ENCODE results near the gene SPON1. TPM values are rescaled to one million over a fixed set of nuclear protein-coding genes. Genes with fewer than 3 reads are reported as not detected.

Gene SPON1
- total RNA-seq, 1 donor = 0.72 TPM

DNA sequence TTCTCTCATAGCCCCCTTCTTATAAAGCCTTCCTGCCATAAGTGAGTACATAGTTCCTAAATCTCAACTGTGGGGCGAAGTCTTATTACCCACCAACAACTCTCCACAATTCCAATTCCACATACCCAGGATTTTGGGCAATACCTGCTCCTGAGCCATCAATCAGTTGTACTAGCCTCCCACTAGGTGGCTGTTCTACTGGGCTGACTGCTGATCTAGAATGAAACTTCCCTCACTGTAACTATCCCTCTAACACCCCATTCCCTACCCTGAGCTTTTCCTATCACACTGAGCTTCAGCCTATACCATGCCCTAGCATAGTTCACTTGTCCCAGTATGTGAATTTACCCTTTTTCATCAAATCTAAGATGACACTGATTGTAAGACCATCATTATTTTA lies 344.0 kb downstream of the SPON1 start:
- H3K79me2 ChIP-seq (ENCODE audit: insufficient read depth, low read length) = peaks cover 99% of the 10 kb centered on the region
- no peaks in the 10 kb centered on the region for H3K36me3 ChIP-seq (ENCODE audit: insufficient read depth, low read length)
- H3K27ac ChIP-seq (ENCODE audit: low read depth, low read length) = peak overlapping the region; percentile 31
- peaks cover 37% of the 10 kb centered on the region for H3K4me1 ChIP-seq (ENCODE audit: insufficient read depth, low read length)
- H3K27me3 ChIP-seq (ENCODE audit: insufficient read depth, low read length) = no peaks in the 10 kb centered on the region
- DNase-seq (ENCODE audit: insufficient read length, low spot score, missing footprints) = no peak
- H3K4me2 ChIP-seq (ENCODE audit: insufficient read depth, low read length) = no peak overlapping the region
- H2AFZ ChIP-seq (ENCODE audit: low read length) = no peak overlapping the region
- TF ChIP-seq, protein P1, sequence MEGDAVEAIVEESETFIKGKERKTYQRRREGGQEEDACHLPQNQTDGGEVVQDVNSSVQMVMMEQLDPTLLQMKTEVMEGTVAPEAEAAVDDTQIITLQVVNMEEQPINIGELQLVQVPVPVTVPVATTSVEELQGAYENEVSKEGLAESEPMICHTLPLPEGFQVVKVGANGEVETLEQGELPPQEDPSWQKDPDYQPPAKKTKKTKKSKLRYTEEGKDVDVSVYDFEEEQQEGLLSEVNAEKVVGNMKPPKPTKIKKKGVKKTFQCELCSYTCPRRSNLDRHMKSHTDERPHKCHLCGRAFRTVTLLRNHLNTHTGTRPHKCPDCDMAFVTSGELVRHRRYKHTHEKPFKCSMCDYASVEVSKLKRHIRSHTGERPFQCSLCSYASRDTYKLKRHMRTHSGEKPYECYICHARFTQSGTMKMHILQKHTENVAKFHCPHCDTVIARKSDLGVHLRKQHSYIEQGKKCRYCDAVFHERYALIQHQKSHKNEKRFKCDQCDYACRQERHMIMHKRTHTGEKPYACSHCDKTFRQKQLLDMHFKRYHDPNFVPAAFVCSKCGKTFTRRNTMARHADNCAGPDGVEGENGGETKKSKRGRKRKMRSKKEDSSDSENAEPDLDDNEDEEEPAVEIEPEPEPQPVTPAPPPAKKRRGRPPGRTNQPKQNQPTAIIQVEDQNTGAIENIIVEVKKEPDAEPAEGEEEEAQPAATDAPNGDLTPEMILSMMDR (IDR thresholded peaks at IDR 0.05; ENCODE audit: extremely low read depth, low read depth, low read length) = no peak
- H4K20me1 ChIP-seq (ENCODE audit: insufficient read depth, low read length) = peaks cover 52% of the 10 kb centered on the region
- no peak overlapping the region for H3K4me3 ChIP-seq (ENCODE audit: insufficient read depth, low read length)
- H3K9me3 ChIP-seq (ENCODE audit: low read depth, low read length) = no peaks in the 10 kb centered on the region

- Histone ChIP-seq H3K4me3 (ENCODE audit: insufficient read depth, low read length) (no peak overlapping the region), H3K4me2 (ENCODE audit: insufficient read depth, low read length) (peak overlapping the region; percentile 63), H4K20me1 (ENCODE audit: insufficient read depth, low read length) (peaks cover 65% of the 10 kb centered on the region), H2AFZ (ENCODE audit: low read length) (no peak overlapping the region), H3K36me3 (ENCODE audit: insufficient read depth, low read length) (no peaks in the 10 kb centered on the region), H3K9me3 (ENCODE audit: low read depth, low read length) (no peaks in the 10 kb centered on the region), H3K4me1 (ENCODE audit: insufficient read depth, low read length) (peaks cover 49% of the 10 kb centered on the region), H3K27ac (ENCODE audit: low read depth, low read length) (peak overlapping the region; percentile 43), H3K27me3 (ENCODE audit: insufficient read depth, low read length) (no peaks in the 10 kb centered on the region), H3K79me2 (ENCODE audit: insufficient read depth, low read length) (peaks cover 93% of the 10 kb centered on the region)
- DNase-seq (ENCODE audit: insufficient read length, low spot score, missing footprints) = peak; percentile 50
- TF ChIP-seq, protein P1 (IDR thresholded peaks at IDR 0.05; ENCODE audit: extremely low read depth, low read depth, low read length) = peak; percentile 71
Observed at GRCh38 chr11:14308114-14308896, 345.8 kb downstream of the SPON1 start.

DNA sequence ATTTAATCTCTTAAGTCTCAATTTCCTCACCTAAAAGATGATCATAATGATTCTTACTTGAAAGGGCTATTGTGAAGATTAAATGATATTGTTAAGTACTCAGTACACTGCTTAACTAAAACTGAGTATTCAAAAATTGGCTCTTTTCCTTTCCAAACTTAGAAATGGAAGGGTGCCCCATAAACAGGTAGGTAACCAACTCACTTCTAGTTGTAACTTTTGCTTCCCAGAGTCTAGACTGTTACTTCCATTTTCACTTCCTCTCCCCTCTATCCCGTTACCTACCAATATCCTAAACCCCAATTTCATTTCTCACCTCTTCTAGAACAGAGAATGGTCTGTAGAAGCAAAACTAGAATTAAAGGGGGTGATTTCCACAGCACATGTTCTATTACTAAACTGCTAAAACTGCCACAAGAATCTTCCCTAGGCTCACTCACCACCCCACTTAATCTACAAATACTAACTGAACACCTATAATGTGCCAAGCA lies 346.4 kb downstream of the SPON1 start:
- no peak overlapping the region for H3K4me2 ChIP-seq (ENCODE audit: insufficient read depth, low read length)
- peaks cover 67% of the 10 kb centered on the region for H4K20me1 ChIP-seq (ENCODE audit: insufficient read depth, low read length)
- DNase-seq (ENCODE audit: insufficient read length, low spot score, missing footprints) = no peak
- H3K27me3 ChIP-seq (ENCODE audit: insufficient read depth, low read length) = no peaks in the 10 kb centered on the region
- peaks cover 92% of the 10 kb centered on the region for H3K79me2 ChIP-seq (ENCODE audit: insufficient read depth, low read length)
- H3K27ac ChIP-seq (ENCODE audit: low read depth, low read length) = peak overlapping the region; percentile 43
- TF ChIP-seq, protein P1 (IDR thresholded peaks at IDR 0.05; ENCODE audit: extremely low read depth, low read depth, low read length) = no peak
- no peak overlapping the region for H2AFZ ChIP-seq (ENCODE audit: low read length)
- H3K9me3 ChIP-seq (ENCODE audit: low read depth, low read length) = no peaks in the 10 kb centered on the region
- H3K36me3 ChIP-seq (ENCODE audit: insufficient read depth, low read length) = no peaks in the 10 kb centered on the region
- peaks cover 53% of the 10 kb centered on the region for H3K4me1 ChIP-seq (ENCODE audit: insufficient read depth, low read length)
- H3K4me3 ChIP-seq (ENCODE audit: insufficient read depth, low read length) = no peak overlapping the region

- Histone ChIP-seq H3K79me2 (ENCODE audit: insufficient read depth, low read length) (peaks cover 92% of the 10 kb centered on the region), H3K4me3 (ENCODE audit: insufficient read depth, low read length) (no peak overlapping the region), H3K9me3 (ENCODE audit: low read depth, low read length) (no peaks in the 10 kb centered on the region), H2AFZ (ENCODE audit: low read length) (no peak overlapping the region), H3K27me3 (ENCODE audit: insufficient read depth, low read length) (no peaks in the 10 kb centered on the region), H4K20me1 (ENCODE audit: insufficient read depth, low read length) (peaks cover 64% of the 10 kb centered on the region), H3K4me1 (ENCODE audit: insufficient read depth, low read length) (peaks cover 53% of the 10 kb centered on the region), H3K36me3 (ENCODE audit: insufficient read depth, low read length) (no peaks in the 10 kb centered on the region), H3K27ac (ENCODE audit: low read depth, low read length) (no peak overlapping the region), H3K4me2 (ENCODE audit: insufficient read depth, low read length) (no peak overlapping the region)
- TF ChIP-seq, protein P1 (IDR thresholded peaks at IDR 0.05; ENCODE audit: extremely low read depth, low read depth, low read length) = no peak
- no peak for DNase-seq (ENCODE audit: insufficient read length, low spot score, missing footprints)
Observed at GRCh38 chr11:14309425-14310192, 347.1 kb downstream of the SPON1 start.
